T-helper 2 cell treated with Interferon-gamma antibody and Interleukin-4, amounts not matched to agents 5 μg/mL and 100 μg/mL, for 36 hours (primary cell): ENCODE data around the gene ZCCHC24.

Experiments
- DNase-seq: peaks from one replicate; pipeline ENCODE4 v3.0.0; 2021; ENCODE audit warnings: low spot score
- H3K27ac Mint-ChIP-seq: one replicate; pipeline ENCODE4 v1.8.0; 2021; ENCODE audit warnings: mild to moderate bottlenecking, mixed read lengths
- H3K27me3 Mint-ChIP-seq: one replicate; pipeline ENCODE4 v1.8.0; 2021; ENCODE audit warnings: low read depth, mixed read lengths
- H3K36me3 Mint-ChIP-seq: one replicate; pipeline ENCODE4 v1.8.0; 2021; ENCODE audit warnings: low read depth, mixed read lengths
- H3K4me1 Mint-ChIP-seq: one replicate; pipeline ENCODE4 v1.8.0; 2021; ENCODE audit warnings: low read depth, mixed read lengths
- H3K4me3 Mint-ChIP-seq: one replicate; pipeline ENCODE4 v1.8.0; 2022; ENCODE audit warnings: mild to moderate bottlenecking, moderate library complexity, mixed read lengths
- H3K9me3 Mint-ChIP-seq: one replicate; pipeline ENCODE4 v1.8.0; 2021; ENCODE audit warnings: mixed read lengths

The ZCCHC24 gene

GRCh38 chr10:79381804-79382221, 63.6 kb downstream of the ZCCHC24 start:
- H3K4me3 Mint-ChIP-seq = no peak overlapping the region
- no peaks in the 10 kb centered on the region for H3K4me1 Mint-ChIP-seq
- no peak overlapping the region for H3K27ac Mint-ChIP-seq
- no peak for DNase-seq
- H3K9me3 Mint-ChIP-seq = no peaks in the 10 kb centered on the region
- no peaks in the 10 kb centered on the region for H3K27me3 Mint-ChIP-seq
- no peaks in the 10 kb centered on the region for H3K36me3 Mint-ChIP-seq

GRCh38 chr10:79380946-79381721, 64.3 kb downstream of the ZCCHC24 start:
- no peaks in the 10 kb centered on the region for H3K4me1 Mint-ChIP-seq
- no peaks in the 10 kb centered on the region for H3K36me3 Mint-ChIP-seq
- H3K9me3 Mint-ChIP-seq = no peaks in the 10 kb centered on the region
- no peak for DNase-seq
- no peaks in the 10 kb centered on the region for H3K27me3 Mint-ChIP-seq
- no peak overlapping the region for H3K27ac Mint-ChIP-seq
- no peak overlapping the region for H3K4me3 Mint-ChIP-seq

- Mint-ChIP-seq H3K9me3 (no peaks in the 10 kb centered on the region), H3K27me3 (no peaks in the 10 kb centered on the region), H3K4me1 (no peaks in the 10 kb centered on the region), H3K36me3 (no peaks in the 10 kb centered on the region), H3K4me3 (no peak overlapping the region), H3K27ac (no peak overlapping the region)
- no peak for DNase-seq
Measured at GRCh38 chr10:79380125-79380945, 65.1 kb downstream of the ZCCHC24 start.

GRCh38 chr10:79379512-79380124, 65.8 kb downstream of the ZCCHC24 start:
- no peak overlapping the region for H3K27ac Mint-ChIP-seq
- H3K9me3 Mint-ChIP-seq = no peaks in the 10 kb centered on the region
- H3K27me3 Mint-ChIP-seq = no peaks in the 10 kb centered on the region
- H3K36me3 Mint-ChIP-seq = no peaks in the 10 kb centered on the region
- no peak overlapping the region for H3K4me3 Mint-ChIP-seq
- DNase-seq = no peak
- no peaks in the 10 kb centered on the region for H3K4me1 Mint-ChIP-seq

- Mint-ChIP-seq H3K27me3 (no peaks in the 10 kb centered on the region), H3K36me3 (no peaks in the 10 kb centered on the region), H3K9me3 (no peaks in the 10 kb centered on the region), H3K27ac (no peak overlapping the region), H3K4me1 (no peaks in the 10 kb centered on the region), H3K4me3 (no peak overlapping the region)
- no peak for DNase-seq
Measured at GRCh38 chr10:79378647-79379511, 66.5 kb downstream of the ZCCHC24 start.

GRCh38 chr10:79378383-79378646, 67.1 kb downstream of the ZCCHC24 start:
- H3K27ac Mint-ChIP-seq = no peak overlapping the region
- peaks cover 1% of the 10 kb centered on the region for H3K27me3 Mint-ChIP-seq
- no peak overlapping the region for H3K4me3 Mint-ChIP-seq
- H3K9me3 Mint-ChIP-seq = no peaks in the 10 kb centered on the region
- DNase-seq = no peak
- H3K36me3 Mint-ChIP-seq = no peaks in the 10 kb centered on the region
- H3K4me1 Mint-ChIP-seq = no peaks in the 10 kb centered on the region

GRCh38 chr10:79377557-79378382, 67.7 kb downstream of the ZCCHC24 start:
- no peak for DNase-seq
- Mint-ChIP-seq H3K4me1 (no peaks in the 10 kb centered on the region), H3K27me3 (peaks cover 5% of the 10 kb centered on the region), H3K27ac (no peak overlapping the region), H3K9me3 (no peaks in the 10 kb centered on the region), H3K36me3 (no peaks in the 10 kb centered on the region), H3K4me3 (no peak overlapping the region)

- Mint-ChIP-seq H3K27me3 (peaks cover 11% of the 10 kb centered on the region), H3K9me3 (no peaks in the 10 kb centered on the region), H3K27ac (no peak overlapping the region), H3K4me1 (no peaks in the 10 kb centered on the region), H3K36me3 (no peaks in the 10 kb centered on the region), H3K4me3 (no peak overlapping the region)
- no peak for DNase-seq
Measured at GRCh38 chr10:79376751-79377556, 68.5 kb downstream of the ZCCHC24 start.

- Mint-ChIP-seq H3K9me3 (no peaks in the 10 kb centered on the region), H3K36me3 (no peaks in the 10 kb centered on the region), H3K4me1 (no peaks in the 10 kb centered on the region), H3K27me3 (peaks cover 17% of the 10 kb centered on the region), H3K4me3 (no peak overlapping the region), H3K27ac (no peak overlapping the region)
- DNase-seq = no peak
Measured at GRCh38 chr10:79376078-79376628, 69.3 kb downstream of the ZCCHC24 start.

GRCh38 chr10:79375321-79376077, 69.9 kb downstream of the ZCCHC24 start:
- peaks cover 17% of the 10 kb centered on the region for H3K27me3 Mint-ChIP-seq
- DNase-seq = no peak
- H3K4me1 Mint-ChIP-seq = no peaks in the 10 kb centered on the region
- no peak overlapping the region for H3K4me3 Mint-ChIP-seq
- H3K9me3 Mint-ChIP-seq = no peaks in the 10 kb centered on the region
- no peak overlapping the region for H3K27ac Mint-ChIP-seq
- no peaks in the 10 kb centered on the region for H3K36me3 Mint-ChIP-seq

GRCh38 chr10:79374312-79375191, 70.9 kb downstream of the ZCCHC24 start:
- no peaks in the 10 kb centered on the region for H3K4me1 Mint-ChIP-seq
- H3K27me3 Mint-ChIP-seq = peaks cover 19% of the 10 kb centered on the region
- H3K4me3 Mint-ChIP-seq = no peak overlapping the region
- no peaks in the 10 kb centered on the region for H3K36me3 Mint-ChIP-seq
- no peaks in the 10 kb centered on the region for H3K9me3 Mint-ChIP-seq
- no peak overlapping the region for H3K27ac Mint-ChIP-seq
- DNase-seq = peak; percentile 62
